ENCODE data around the gene TOP2A.

The TOP2A gene

GRCh38 chr17:40453881-40454612, 36.4 kb upstream of the TOP2A start:
- DNase-seq (ENCODE audit: low read depth) = no peak

- no peak for DNase-seq (ENCODE audit: low read depth)
Observed at GRCh38 chr17:40452921-40453378, 35.3 kb upstream of the TOP2A start.

GRCh38 chr17:40452216-40452787, 34.6 kb upstream of the TOP2A start:
- no peak for DNase-seq (ENCODE audit: low read depth)

- no peak for DNase-seq (ENCODE audit: low read depth)
Observed at GRCh38 chr17:40451420-40451819, 33.7 kb upstream of the TOP2A start.

GRCh38 chr17:40450175-40450574, 32.5 kb upstream of the TOP2A start:
- peak; percentile 12 for DNase-seq (ENCODE audit: low read depth)

- no peak for DNase-seq (ENCODE audit: low read depth)
Observed at GRCh38 chr17:40448639-40449261, 31.1 kb upstream of the TOP2A start.

GRCh38 chr17:40448213-40448638, 30.5 kb upstream of the TOP2A start:
- DNase-seq (ENCODE audit: low read depth) = no peak

- no peak for DNase-seq (ENCODE audit: low read depth)
Observed at GRCh38 chr17:40447806-40448205, 30.1 kb upstream of the TOP2A start.

- no peak for DNase-seq (ENCODE audit: low read depth)
Observed at GRCh38 chr17:40447148-40447644, 29.5 kb upstream of the TOP2A start.

- no peak for DNase-seq (ENCODE audit: low read depth)
Observed at GRCh38 chr17:40445751-40446468, 28.2 kb upstream of the TOP2A start.

- DNase-seq (ENCODE audit: low read depth) = no peak
Observed at GRCh38 chr17:40443988-40444899, 26.5 kb upstream of the TOP2A start.

GRCh38 chr17:40443196-40443987, 25.7 kb upstream of the TOP2A start, which contains the start of gene IGFBP4:
IGFBP4 (plus strand) TSS chr17:40443450; CDS start chr17:40443736, 286 bp downstream.
- peak; percentile 55 for DNase-seq (ENCODE audit: low read depth)

GRCh38 chr17:40442392-40443195, 24.9 kb upstream of the TOP2A start:
- no peak for DNase-seq (ENCODE audit: low read depth)

- DNase-seq (ENCODE audit: low read depth) = no peak
Observed at GRCh38 chr17:40440166-40440565, 22.5 kb upstream of the TOP2A start.

- no peak for DNase-seq (ENCODE audit: low read depth)
Observed at GRCh38 chr17:40437095-40437732, 19.5 kb upstream of the TOP2A start.

- DNase-seq (ENCODE audit: low read depth) = no peak
Observed at GRCh38 chr17:40436636-40437035, 18.9 kb upstream of the TOP2A start.

- no peak for DNase-seq (ENCODE audit: low read depth)
Observed at GRCh38 chr17:40433551-40434415, 16.1 kb upstream of the TOP2A start.
